GM19099 (cell line): ENCODE data around the gene DYSF.

ENCODE experiments used
- POLR2A ChIP-seq: IDR thresholded peaks from 3 replicates; pipeline ENCODE4 v1.6.1; 2011; ENCODE audit warnings: low read depth; ENCODE audit not compliant: insufficient read length; ENCODE audit errors: extremely low read depth

Gene DYSF

DNA sequence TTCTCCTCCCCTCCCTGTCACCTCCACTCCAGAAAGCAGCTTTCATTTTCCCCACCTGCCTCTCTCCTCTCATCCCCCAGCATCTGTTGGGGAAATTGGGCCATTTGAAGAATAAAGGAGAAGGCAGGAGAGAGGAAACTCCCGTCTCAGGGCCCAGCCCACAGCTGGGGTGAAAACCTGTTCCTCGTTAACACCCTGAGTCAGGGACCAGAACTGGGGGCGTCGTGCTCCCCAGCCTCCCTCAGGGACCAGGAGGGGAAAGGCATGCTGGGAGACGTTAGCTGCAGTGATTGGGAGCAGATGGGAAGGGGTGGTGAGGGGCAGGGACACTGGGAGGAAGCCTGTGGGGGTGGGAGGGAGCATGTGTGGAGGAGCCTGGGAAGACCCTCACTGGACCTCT lies 251.3 kb downstream of the DYSF start:
- no peak for TF ChIP-seq POLR2A

DNA sequence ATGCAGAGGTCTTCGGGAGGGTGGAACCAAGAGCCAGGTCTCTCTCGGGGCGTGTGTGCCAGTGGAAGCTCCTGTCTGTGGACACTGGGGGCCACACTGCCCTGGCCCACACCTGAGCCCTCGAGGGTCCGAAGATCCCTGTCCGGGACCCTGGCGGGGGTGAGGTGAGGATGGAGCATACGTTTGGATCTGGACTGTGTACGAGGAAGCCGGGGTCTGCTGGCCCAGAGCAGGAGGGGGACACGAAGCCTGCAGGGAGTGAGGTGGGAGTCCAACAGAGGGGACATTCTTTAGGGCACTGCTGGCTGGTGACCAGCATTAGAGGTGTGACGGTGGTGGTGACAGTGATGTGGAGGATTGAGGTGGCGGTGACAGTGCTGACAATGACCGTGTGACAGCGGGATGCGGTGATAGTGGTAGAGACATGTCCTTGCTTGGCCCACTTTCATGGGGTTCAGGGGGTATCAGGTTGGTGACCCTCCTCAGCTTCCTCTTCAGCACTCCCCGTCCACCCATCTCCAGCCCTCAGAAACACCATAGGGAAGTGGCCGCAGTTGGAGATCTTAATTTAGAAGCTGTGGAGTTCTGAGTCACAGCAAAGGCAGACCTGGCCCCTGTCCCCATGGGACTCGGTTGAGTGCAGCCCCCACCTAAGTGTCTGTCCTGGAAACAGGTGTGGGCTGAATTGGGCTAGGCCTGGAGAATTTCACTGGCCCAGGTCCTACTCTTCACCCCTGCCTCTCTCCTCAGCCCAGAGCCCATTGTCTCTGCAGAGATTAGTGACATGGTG lies 252.0 kb downstream of the DYSF start:
- TF ChIP-seq POLR2A: no peak

DNA sequence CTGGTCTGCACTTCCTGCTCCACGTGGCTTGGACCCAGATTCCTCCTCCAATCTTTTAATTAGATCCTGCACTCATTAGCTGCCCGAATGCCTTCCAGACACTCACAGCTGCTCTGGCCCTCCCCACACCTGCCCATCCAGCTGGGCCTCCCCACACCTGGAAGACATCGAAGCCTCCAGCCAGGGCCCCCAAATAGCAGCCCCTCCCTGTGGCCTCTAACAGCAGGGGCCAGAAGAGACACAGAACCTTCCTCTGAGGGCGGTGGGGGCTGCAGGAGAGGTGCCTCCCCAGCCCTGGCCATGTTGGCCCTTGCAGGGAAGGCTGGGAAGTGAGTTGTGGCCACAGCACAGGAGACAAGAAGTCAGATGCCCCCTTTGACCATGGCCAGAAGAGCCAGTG lies 252.8 kb downstream of the DYSF start:
- no peak for TF ChIP-seq POLR2A

DNA sequence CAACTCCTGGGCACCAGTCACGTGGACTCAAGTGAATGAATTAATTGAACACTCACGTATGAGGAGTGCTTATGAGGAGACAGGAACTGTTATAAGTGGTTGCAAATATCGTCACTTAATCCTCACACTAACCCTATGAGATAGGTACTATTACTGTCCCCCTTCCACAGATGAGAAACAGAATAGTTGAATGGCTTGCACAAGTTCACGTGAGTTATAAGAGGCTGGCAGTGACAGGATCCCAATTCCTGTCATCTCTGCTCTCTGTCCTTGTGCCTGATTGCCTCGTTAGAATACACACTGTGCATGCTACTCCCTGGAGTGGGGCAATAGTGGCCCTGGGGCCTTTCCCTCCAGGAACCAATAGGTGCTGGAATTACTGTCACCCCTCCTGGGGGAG lies 253.5 kb downstream of the DYSF start:
- TF ChIP-seq POLR2A: no peak

DNA sequence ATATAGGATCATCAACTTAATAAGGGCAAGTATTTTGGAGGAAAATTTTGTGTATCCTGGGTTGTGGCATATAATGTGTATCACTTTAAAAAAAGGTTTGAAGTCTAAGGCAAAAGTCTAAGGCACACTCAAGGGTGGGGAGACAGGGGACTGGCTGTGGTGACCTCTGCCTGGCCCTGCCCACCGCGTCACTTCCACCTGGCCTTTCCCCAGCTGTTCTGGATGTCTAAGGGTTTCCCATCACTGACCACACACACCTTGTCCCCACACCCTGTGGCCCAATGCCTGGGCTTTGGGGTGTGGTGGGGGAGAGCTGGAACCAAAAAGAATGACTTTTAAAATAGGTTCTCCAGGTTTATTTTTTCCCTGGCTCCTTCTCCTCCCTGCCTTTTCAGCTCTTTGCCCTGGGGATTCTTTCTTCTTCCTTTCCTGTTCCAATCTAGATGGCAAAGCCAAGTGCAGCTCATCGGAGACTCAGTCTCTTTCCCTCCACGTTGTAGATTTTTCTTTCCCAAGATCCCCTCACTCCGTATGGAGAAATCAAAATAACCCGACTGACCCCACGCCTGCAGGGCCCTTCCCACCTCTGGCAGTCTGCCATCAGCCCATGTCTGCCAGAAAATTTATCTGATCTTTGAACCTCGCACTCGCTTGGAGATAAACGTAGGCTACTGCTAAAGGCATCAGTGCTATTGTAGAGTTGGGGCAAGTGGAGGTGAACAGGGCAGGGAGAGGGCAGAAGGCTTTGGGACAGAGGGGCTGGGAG lies 257.2 kb downstream of the DYSF start:
- no peak for TF ChIP-seq POLR2A

DNA sequence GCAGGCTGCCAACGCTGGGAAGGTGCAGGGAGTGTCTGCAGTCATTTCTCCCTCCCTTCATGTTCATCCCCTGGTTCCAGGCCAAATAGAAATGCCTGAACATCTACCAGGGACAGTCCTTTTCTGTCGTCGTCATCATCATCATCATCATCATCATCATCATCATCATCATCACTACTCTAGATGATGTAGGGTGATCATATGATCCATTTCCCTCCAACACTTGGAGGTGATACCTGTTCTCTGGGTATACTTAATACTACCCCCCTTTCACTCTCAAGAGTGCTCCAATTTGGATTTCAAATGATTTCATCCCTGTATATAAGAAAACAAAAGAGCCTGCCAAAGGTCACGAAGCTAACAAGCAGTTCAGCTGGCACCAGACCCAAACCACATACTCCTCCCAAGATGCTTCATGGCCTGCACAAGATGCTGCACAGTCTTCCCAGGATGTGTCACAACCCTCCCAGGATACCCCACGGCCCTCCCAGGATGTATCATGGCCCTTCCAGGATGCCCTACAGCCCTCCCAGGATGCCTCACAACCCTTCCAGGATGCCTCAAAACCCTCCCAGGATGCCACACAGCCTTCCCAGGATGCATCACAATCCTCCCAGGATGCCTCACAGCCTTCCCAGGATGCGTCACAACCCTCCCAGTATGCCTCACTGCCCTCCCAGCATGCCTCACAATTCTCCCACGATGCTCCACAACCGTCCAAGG lies 257.9 kb downstream of the DYSF start:
- TF ChIP-seq POLR2A: no peak

DNA sequence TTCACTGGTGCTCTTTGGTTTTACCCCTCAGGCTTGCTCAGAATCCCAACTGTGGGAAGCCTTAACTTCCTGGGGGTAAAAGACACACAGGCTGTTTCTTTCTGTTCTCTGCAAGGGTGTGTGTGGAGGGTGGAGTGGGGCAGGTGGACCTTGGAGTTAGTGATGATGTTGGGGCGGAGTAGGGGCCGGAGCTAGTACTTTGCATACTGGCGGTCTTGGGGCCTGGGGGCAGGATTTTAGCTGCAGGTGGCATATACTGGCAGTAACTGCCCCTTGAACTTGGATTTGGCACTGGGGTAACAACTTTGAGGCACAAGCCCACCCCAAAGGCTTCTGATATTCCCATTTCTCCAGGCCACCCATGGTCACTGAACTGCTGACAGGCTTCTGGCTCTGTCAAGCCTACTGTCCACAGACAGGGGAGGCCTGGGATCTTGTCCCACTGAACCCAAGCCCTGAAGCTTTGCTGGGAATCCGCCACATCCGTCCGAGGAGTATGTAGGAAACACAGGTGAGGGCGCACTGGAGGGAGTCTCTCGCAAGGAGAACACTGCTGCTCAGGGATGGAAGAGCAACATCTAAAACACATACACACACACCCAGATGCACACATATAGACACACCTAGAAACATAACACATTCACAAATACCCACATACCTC lies 258.9 kb downstream of the DYSF start:
- no peak for TF ChIP-seq POLR2A

DNA sequence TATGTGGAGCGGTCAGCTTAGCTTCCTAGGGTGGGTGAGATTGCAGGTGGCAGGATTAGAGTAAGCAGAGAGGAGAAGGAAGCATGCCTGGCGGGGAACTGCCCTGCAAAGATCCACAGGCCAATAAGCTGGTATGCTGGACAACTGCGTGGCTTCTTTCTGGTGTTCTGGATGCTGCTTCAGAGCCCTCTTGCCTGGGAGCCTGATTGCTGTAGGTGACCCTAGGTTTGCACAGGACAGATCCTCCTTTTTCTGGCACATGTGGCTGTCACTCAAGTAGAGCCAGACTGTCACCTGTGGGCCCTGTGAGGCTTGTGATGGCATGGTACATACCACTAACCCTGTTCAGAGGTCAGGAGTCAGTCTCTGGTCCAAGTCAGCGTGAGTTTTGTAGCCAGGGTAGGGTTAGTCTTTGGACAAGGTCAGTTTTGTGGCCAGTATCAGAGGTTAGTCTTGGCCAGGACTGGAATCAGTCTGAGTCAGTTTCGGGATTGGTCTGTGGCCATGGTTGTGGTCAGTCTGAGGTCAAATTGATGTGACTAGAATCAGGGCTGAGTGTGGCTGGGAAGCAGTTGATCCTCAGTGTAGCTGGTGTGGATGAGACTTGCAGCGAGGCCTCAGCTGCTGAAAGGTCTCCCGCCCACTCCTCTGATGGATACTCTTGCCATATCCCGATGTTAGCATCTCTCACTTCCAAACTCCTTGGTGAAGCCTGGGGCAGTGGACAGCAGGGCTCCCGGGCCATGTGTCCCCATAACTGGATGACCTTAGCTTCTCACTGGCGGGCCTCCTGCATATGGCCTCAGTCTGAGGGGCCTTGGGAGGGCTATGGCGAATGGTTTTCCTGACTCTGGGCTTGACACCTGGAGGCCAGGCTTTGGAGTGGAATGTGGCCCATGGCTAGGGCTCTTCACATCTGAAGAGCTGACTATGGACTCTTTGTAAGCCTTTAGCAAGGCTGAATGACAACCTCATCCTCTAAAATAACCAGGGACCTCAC lies 260.5 kb downstream of the DYSF start:
- no peak for TF ChIP-seq POLR2A

DNA sequence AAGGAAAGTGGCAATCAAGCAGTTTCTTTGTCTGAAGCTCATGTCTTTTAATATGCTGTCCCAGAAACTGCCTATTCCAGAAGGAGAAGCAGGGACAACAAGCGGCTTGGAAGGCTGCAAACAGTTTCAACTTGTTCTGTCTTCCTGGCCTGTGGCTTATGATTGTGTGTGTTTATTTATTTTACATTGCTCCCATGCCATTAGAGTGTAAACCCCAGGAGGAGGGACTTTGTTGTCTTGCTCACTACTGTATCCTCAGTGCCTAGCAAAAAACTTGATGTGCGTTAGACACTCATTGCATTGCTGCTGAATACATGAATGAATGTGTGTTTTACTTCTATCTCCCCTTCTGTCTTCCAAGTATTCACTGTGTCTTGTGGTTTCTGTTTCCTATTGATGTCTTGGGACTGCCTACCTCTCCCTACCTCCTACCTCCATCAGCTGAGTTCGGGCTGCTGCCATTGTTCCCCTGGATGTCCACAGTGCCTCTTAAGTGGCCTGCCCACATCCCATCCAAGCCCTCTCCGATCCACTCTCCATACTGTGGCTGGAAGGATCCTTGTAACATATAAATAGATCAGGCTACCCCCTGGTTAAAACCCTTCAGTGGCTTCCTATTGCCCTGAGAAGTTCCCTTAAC lies 261.4 kb downstream of the DYSF start:
- TF ChIP-seq POLR2A: no peak

DNA sequence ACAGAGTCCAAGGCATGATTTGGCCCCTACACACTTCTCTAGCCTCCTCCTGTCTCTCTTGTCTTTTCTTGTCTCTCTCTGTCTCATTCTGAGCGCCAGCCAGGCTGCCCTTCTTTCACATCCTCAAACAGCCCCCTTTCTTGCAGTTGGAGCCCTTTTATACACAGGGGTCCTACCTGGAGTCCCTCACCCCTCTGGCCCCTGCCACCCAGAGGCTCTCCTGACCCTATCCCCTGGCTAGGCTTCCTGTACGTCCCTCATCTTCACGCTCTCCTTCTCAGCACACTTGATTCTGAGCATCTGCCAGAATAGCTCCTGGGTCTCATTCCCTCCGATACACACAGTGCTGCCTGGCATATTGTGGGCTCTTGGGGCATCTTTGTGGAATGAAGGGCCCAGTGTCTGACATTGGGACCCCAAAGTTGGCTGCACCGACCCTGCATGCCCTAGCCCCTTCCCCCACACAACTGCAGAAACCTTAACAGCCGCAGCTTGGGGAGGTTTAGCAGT lies 261.9 kb downstream of the DYSF start:
- no peak for TF ChIP-seq POLR2A

DNA sequence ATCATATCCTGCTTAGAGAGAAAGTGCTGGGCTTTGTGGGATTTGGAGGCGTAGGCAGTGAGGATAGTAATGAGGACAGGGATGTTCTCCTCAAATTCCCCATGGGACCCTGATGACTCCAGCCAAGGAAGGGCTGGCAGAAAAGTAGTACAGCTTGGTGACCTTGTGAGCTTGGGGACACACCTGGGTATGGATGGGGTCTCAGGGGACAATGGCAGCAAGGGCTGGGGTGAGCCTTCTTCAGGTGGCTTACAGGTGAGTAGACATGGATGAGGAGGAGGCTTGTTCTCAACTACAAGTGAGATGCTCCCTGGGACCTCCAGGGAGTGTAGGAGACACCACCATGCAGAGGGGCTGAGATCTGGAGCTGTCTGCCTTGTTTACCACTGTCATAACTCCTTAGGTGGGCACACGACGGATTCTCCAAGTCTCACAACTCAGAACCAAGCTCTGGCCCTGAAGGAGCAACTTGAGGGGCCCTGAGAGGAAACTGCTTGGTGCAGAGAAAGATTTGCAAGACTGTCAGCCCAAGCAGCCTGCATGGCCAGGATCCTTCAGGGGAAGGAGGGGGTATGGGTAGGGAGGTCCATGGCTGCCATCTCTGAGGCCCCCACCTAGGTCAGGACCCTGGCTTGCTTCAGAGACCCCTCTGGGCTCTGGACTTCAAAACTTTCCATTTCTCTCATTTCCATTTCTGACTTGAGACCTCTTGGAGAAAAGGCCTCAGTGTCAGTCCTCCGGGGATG lies 262.8 kb downstream of the DYSF start:
- TF ChIP-seq POLR2A: no peak
